HFFc6 (cell line): ENCODE data around the gene GSK3B. TPM values are rescaled to one million over a fixed set of nuclear protein-coding genes. Genes with fewer than 3 reads are reported as not detected.

Experiments used
- DNase-seq: peaks from one replicate; pipeline ENCODE4 v3.0.0-alpha.2; 2018
- H3K27ac Mint-ChIP-seq: 2 replicates; pipeline ENCODE4 v1.8.0; 2020; ENCODE audit warnings: mild to moderate bottlenecking, mixed read lengths
- H3K27me3 Mint-ChIP-seq: 2 replicates; pipeline ENCODE4 v1.8.0; 2021; ENCODE audit warnings: mild to moderate bottlenecking, moderate library complexity, mixed read lengths; ENCODE audit not compliant: insufficient read depth
- H3K36me3 Mint-ChIP-seq: 2 replicates; pipeline ENCODE4 v1.8.0; 2021; ENCODE audit warnings: low read depth, mixed read lengths
- H3K4me1 Mint-ChIP-seq: 2 replicates; pipeline ENCODE4 v1.8.0; 2020; ENCODE audit warnings: low read depth, mixed read lengths
- H3K4me3 Mint-ChIP-seq: 2 replicates; pipeline ENCODE4 v1.8.0; 2020; ENCODE audit warnings: mild to moderate bottlenecking, moderate library complexity, mixed read lengths
- H3K9me3 Mint-ChIP-seq: 2 replicates; pipeline ENCODE4 v1.8.0; 2020; ENCODE audit warnings: mild to moderate bottlenecking, mixed read lengths
- total RNA-seq, 6 experiments: library from RNA; stranded (reverse); fragmentation: NEBNext Ultra II Directional; extraction: Animal tissue kit (Norgen Biotek cat#: 25700); gene quantifications; 2 replicates in 1 of 6; 3 replicates in 5 of 6; pipeline ENCODE4 v1.2.3, GENCODE V29; 2021
- TF ChIP-seq, protein P1 (sequence below): fragments of 200-600 bp; sonication (generic); IDR thresholded peaks from 2 replicates; pipeline ENCODE4 v1.5.0; 2021; ENCODE audit warnings: antibody characterized with exemption, mild to moderate bottlenecking

The GSK3B gene
- total RNA-seq, 6 experiments from 2014 or later = 42.9 to 52.8 (median 49.6) TPM

DNA sequence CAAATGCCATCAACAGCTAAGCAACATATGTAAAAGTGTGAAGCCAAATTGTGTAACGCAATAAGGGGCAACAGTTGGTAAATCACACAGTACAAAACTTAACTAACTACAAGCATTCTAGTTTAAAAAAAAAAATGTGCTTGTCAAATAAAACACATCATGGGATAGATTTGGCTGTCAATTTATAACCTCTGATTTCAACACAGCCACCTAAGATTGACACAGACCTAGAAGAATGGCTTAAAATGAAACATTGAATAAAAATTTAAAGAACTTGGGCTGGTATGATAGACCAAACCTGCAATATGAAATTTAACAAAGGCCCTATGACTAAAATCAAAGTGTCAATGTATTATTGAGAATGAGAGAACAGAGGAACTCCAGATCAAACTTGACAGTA lies 164.0 kb downstream of the GSK3B start:
- Mint-ChIP-seq H3K9me3 (no peaks in the 10 kb centered on the region), H3K4me3 (no peak overlapping the region), H3K27me3 (no peaks in the 10 kb centered on the region; the same call in 1 of the 2 replicates), H3K4me1 (peaks cover 5% of the 10 kb centered on the region; the same call in 1 of the 2 replicates), H3K27ac (no peak overlapping the region), H3K36me3 (no peaks in the 10 kb centered on the region)
- no peak for DNase-seq
- TF ChIP-seq, protein P1, sequence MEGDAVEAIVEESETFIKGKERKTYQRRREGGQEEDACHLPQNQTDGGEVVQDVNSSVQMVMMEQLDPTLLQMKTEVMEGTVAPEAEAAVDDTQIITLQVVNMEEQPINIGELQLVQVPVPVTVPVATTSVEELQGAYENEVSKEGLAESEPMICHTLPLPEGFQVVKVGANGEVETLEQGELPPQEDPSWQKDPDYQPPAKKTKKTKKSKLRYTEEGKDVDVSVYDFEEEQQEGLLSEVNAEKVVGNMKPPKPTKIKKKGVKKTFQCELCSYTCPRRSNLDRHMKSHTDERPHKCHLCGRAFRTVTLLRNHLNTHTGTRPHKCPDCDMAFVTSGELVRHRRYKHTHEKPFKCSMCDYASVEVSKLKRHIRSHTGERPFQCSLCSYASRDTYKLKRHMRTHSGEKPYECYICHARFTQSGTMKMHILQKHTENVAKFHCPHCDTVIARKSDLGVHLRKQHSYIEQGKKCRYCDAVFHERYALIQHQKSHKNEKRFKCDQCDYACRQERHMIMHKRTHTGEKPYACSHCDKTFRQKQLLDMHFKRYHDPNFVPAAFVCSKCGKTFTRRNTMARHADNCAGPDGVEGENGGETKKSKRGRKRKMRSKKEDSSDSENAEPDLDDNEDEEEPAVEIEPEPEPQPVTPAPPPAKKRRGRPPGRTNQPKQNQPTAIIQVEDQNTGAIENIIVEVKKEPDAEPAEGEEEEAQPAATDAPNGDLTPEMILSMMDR = no peak

GRCh38 chr3:119927190-119927589 lies 167.1 kb downstream of the GSK3B start:
- H3K9me3 Mint-ChIP-seq = no peaks in the 10 kb centered on the region
- H3K4me3 Mint-ChIP-seq = no peak overlapping the region
- no peak overlapping the region for H3K27ac Mint-ChIP-seq
- no peak for DNase-seq
- no peaks in the 10 kb centered on the region; the same call in 1 of the 2 replicates for H3K27me3 Mint-ChIP-seq
- H3K36me3 Mint-ChIP-seq = no peaks in the 10 kb centered on the region
- peaks cover 5% of the 10 kb centered on the region; the same call in 1 of the 2 replicates for H3K4me1 Mint-ChIP-seq
- TF ChIP-seq, protein P1 = no peak

- TF ChIP-seq, protein P1 = no peak
- Mint-ChIP-seq H3K27ac (no peak overlapping the region), H3K9me3 (no peaks in the 10 kb centered on the region), H3K27me3 (no peaks in the 10 kb centered on the region; the same call in 1 of the 2 replicates), H3K4me3 (no peak overlapping the region), H3K4me1 (no peaks in the 10 kb centered on the region), H3K36me3 (peaks cover 11% of the 10 kb centered on the region)
- DNase-seq = no peak
These were observed 169.8 kb downstream of the GSK3B start for GRCh38 chr3:119924111-119925094.

- TF ChIP-seq, protein P1 = peak; percentile 57
- Mint-ChIP-seq H3K9me3 (no peaks in the 10 kb centered on the region), H3K4me3 (no peak overlapping the region), H3K36me3 (peaks cover 18% of the 10 kb centered on the region), H3K27me3 (no peaks in the 10 kb centered on the region), H3K27ac (no peak overlapping the region), H3K4me1 (peaks cover 23% of the 10 kb centered on the region)
- DNase-seq = no peak
These were observed 175.0 kb downstream of the GSK3B start for GRCh38 chr3:119918992-119919933.

GRCh38 chr3:119913021-119913420 lies 181.2 kb downstream of the GSK3B start:
- Mint-ChIP-seq H3K36me3 (peaks cover 37% of the 10 kb centered on the region), H3K4me3 (no peak overlapping the region), H3K9me3 (no peaks in the 10 kb centered on the region), H3K27me3 (no peaks in the 10 kb centered on the region), H3K4me1 (peaks cover 43% of the 10 kb centered on the region), H3K27ac (no peak overlapping the region)
- DNase-seq = peak; percentile 53
- TF ChIP-seq, protein P1 = no peak
